Stimulated activated CD4-positive, alpha-beta T cell treated with anti-CD3 and anti-CD28 coated beads, Interleukin-15, amount 100 ng/mL, for 48 hours (primary cell): ENCODE results near the gene ALDH6A1.
A peak's percentile ranks its signal among the peaks of the same experiment; 100 is the strongest.
"Not testable (repeated sequence)": the region's sequence is repeated elsewhere in the genome, so short reads cannot be mapped to it uniquely, and the experiment has no call there.

ENCODE experiments used
- DNase-seq, 2 donors: peaks; one replicate each; pipeline ENCODE4 v3.0.0-alpha.2; 2020; ENCODE audit warnings: low read depth in 2 of 2

Gene ALDH6A1

DNA sequence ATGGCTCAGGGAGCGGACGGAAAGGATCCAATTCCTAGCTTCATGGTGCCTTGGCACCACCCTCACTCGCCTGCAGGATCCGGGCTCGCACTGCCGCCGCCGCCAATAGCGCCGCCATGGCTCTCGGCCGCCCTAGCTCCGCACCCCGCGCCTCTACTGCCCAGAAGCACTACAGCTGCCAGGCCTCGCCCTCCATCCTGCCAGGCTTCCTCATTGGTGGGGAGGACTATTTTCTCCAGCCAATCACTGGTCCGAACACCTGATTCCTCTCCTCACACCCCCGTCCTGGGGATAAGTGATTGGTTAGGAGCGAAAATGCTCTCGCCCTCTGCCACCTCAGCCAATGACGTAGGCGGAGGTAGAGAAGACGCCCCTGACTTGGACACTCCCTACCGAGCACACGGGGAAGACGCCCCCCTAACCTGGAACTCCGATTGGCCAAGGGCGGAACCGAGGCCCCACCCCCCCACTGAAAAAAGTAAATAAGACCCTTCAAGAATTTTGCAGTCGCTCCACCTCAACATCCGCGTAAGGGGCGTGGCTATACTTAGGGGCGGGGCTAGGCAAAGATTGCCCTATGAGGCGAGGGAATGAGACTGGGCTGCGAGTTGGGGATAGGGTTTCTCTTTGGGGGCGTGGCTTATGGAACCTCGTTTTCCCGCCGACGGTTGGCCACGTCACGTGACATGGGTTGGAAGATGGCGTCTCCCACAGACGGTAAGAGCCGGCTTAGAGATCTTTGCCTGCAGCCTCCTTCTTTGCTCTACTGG lies at the start of gene ALDH6A1, which contains the start of gene LIN52:
ALDH6A1 (minus strand) TSS at position 177 of the 770 bp plus-strand sequence; CDS start at position 118, 59 bp downstream.
LIN52 (plus strand) TSS at position 680 of the 770 bp plus-strand sequence; CDS start at position 699, 19 bp downstream.
- DNase-seq, result peak; percentile 99 to 100

DNA sequence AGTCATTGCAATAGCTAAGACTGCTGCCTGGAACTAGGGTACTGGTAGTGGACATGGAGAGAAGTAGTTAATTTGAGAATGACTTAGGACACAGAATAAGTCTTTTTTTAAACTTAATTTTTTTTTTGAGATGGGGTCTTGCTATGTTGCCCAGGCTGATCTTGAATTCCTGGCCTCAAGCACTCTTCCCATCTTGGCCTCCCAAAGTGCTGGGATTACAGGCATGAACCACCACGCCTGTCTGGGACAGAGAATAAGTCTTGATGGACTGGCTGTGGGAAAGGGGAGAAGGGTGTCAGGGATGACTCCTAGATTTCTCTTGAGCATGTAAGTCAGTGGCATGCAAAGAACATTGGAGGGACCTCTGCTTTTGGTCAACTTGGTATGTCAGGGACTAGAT lies 43.4 kb upstream of the ALDH6A1 start:
- no peak for DNase-seq

DNA sequence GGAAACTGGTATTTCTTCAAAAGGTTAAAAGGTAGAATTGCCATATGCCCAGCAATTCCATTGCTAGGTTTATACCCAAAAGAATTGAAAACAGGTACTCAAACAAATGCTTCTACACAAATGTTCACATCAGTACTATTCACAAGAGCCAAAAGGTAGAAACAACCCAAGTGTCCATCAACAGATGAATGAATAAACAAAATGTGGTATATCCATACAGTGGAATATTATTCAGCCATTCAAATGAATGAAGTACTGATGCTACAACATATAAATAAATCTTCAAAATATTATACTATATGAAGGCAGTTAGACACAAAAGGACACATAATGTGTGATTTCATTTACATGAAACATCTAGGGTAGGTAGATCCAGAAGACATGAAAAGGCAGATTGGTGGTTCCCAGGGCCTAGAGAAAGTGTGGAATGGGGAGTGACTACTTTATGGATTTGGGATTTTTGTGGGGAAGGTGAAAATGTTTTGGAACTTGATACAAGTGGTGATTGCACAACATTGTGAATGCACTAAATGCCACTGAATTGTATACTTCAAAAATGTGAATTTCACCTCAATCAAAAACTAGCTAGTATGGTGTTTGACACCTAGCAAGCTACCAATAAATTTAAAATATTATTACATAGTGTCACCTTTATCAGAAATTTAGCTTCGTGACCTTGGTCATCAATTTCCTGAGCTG lies 42.2 kb upstream of the ALDH6A1 start:
- no peak for DNase-seq

DNA sequence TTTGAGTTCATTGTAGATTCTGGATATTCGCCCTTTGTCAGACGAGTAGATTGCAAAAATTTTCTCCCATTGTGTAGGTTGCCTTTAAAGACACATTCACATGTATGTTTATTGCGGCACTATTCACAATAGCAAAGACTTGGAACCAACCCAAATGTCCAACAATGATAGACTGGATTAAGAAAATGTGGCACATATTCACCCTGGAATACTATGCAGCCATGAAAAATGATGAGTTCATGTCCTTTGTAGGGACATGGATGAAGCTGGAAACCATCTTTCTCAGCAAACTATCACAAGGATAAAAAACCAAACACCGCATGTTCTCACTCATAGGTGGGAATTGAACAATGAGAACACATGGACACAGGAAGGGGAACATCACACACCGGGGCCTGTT lies 41.2 kb upstream of the ALDH6A1 start:
- not testable (repeated sequence) for DNase-seq

DNA sequence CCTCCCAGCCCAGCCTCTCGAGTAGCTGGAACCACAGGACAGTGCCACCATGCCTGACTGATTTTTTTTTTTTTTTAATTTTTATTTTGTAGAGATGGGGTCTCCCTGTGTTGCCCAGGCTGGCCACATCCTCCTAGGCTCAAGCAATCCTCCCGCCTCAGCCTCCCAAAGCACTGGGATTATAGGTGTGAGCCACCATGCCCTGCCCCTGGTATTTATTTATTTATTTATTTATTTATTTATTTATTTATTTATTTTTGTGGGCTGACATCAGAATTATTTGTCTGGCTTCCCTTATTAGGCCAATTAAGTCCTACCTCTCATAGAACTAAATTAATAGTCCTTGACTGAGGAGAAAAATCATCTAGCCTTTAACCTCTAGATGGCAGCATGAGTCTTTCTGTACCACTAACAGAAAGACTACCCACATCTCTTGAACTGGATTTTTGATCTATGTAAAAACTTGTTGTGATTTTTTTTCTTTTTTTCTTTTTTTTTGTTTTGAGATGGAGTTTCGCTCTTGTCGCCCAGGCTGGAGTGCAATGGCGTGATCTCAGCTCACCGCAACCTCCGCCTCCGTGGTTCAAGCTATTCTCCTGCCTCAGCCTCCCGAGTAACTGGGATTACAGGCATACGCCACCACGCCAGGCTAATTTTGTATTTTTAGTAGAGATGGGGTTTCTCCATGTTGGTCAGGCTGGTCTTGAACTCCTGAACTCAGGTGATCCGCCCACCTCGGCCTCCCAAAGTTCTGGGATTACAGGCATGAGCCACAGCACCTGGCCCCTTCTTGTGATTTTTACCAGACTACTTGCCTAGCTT lies 27.4 kb upstream of the ALDH6A1 start:
- not testable (repeated sequence) for DNase-seq

DNA sequence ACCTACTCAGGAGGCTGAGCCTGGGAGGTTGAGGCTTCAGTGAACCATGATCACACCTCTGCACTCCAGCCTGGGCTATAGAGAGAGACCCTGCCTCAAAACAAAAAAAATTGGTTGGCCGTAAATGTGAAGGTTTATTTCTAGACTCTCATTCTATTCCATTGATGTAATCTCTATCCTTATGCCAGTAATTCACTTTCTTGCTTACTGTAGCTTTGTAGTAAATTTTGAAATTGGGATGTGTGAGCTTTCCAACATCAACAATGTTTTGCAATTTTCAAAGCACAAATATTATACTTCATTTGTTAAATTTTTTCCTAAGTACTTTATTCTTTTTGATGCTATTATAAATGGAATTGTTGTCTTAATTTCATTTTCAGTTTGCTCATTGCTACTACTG lies 25.1 kb upstream of the ALDH6A1 start:
- no peak for DNase-seq

DNA sequence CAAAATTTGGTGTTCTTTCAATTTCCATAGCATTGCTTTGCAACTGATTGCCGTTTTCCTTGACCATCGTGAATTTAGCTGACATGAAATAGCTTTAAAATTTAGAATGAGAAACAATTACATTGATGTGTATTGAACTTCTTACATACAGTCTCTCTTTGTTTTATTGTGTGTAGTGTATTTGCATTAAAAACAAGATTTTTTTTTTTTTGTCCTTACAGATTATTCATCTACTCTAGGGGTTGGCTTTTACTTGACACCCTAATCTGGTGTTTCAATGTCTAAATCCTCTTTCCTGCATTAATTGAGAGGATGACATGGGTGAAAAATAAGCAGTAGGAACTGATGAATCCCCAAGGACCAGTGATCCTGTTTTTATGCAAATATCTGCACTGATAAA lies 21.1 kb upstream of the ALDH6A1 start:
- no peak for DNase-seq

DNA sequence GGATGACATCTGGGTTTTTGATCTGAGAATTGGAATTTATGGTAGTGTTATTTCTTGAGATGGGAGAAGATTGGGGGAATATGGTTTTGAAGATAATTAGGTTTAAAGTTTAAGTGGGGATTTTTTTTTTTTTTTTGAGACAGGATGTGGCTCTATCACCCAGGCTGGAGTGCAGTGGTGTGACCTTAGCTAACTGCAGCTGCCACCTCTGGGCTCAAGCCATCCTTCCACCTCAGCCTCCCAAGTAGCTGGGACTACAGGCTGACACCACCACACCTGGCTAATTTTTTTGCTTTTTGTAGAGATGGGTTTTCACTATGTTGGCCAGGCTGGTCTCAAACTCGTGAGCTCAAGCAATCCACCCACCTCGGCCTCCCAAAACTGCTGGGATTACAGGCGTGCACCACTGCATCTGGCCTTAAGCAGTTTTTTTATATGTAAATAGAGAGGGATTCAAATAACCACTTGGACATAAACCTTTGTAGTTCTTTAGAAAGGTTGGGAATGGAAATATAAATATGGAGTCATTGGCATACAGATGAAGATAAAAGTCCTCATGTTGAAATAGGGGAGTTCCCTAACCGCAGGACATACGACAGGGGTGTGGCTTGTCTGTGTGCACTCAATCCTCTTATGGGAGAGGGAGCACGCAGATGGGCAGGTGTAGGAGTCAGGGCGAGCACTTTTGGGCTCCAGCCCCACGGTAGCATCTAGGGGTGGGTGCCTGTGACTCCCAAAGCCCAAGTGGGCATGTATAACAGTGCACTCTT lies 5.2 kb upstream of the ALDH6A1 start:
- no peak for DNase-seq

DNA sequence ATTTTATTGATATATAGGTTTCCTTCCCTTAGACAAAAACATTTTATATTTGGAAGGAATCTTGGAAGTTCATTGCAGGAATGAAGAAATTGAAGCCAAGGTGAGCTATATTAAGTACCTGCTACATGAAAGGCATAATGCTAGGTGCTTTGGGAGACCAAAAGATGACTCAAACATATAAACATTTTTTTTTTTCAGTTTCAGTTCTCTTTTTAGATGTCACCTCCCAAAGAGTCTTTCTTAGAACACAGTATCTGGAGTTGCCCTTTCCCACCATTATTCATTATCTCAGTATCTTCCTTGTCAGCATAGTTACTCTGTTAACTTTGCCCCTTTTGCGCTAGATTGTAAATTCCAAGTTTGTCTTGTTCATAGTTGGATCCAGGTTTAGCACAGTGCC lies 1.6 kb upstream of the ALDH6A1 start:
- DNase-seq, result no peak

DNA sequence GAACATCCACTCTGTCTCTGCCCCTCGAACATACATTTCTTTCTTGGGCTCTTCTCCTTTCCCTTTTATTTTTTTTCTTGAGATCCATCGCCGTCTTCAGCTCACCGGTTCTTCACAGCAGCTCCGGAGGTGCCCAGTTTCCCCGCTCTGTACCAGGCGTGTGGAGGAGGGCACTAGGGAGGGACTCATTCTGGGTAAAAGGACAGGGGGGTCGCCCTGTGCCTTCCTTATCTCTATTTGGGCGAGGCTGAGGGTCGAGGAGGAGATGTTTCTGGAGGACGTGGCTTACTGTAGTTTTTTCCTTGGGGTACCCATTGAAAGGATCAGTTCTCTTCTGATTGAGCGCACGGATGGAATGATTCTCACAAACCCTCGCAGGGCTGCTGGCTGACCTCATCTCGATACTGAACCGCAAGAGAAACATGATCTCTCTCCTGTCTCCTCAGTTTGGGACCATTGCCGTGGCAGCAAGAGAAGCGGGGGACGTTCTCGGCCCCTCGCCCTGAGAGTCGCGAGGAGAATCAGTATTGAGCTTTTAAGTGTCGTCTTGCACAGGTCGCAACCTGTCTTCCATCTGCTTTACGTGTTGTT lies 889 bp upstream of the ALDH6A1 start:
- DNase-seq, result peak; percentile 15 to 18

DNA sequence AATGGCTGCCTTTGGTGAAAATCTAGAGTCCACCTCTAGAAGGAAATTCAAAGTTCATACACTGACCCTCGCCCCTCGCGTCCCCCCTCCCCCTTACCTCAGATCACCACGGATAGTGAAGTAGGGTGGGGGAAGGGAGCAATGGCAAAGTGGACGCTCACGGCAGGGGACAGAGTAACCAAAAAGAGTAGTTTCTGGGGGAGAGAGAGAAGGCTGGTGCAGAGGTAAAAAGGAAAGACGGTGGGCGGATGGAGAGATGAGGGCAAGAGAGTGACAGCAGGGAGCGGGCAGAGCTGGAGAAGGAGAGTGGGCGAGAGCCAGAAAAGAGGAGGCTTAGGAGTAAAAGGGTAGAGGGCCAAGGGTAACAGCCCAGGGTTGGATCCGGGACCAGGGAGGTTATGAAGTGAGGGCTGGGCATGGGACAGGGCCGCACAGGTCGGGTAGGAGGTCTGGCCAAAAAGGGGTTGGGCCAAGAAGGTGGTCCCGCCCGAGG lies 423 bp downstream of the ALDH6A1 start:
- DNase-seq, result no peak

DNA sequence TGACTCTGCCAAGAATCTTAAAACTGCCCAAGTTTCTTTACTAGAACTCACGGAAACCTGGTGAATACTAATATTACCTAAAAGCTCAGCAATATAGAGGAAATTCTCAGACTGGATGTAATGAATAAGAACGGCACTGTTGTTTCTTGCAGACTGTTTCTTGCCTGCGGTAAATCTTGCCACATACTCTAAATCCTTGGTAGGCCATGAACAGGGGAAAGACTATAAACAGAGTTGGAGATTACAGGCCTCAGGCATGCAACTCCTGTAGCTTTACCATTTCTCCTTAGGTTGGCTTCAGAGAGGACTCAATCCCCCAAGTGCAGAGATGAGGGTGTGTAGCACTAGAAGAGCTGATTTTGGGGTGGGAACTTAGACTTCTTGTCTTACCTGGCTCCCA lies 1.1 kb downstream of the ALDH6A1 start:
- DNase-seq, result no peak

DNA sequence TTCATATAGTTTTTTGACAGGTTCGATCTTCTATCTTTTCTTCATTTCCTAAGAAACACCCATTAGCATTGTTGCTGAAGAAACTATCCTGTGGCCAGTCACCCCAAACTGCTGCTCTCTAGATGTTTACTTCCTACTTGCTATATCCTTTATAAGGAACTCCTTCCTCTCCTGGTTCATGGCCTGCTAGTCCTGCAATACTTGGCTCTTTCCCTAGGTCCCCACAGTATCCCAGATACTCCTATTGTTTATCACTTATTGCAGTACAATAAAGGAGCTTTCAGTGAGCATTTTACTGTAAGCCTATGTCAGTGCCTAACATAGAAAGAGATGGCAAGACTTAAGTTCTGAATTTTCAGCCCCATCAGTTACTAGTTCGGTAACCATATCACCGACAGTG lies 2.8 kb downstream of the ALDH6A1 start:
- no peak for DNase-seq

DNA sequence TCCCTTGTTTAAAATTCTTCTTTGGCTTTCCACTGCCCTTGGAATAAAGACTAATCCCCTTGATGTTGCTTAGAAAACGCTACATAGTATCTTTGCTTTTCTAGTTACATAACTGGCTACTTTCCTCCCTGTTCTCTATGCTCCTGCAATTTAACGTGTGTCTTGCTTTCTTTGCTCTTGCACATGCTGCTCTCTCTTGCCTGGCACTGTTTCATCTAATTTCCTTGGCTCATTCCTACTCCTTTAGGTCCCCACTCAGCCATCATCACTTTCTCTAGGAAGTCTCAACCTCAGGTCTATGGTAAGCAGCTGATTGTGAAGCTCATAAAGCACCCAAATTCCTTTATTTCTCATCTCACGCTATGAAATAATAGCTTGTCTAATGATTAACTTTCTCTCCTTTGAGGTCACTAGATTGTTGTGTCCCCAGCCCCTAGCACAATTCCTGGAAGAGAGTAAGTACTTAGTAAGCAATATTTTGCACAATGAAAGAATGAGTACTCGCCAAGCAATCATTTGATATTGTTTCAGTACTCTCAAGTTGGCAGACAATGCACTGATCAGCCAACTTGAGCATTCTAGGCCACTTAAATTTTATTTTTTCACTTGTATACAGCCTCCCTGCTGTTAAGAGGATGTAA lies 3.3 kb downstream of the ALDH6A1 start:
- DNase-seq, result no peak

DNA sequence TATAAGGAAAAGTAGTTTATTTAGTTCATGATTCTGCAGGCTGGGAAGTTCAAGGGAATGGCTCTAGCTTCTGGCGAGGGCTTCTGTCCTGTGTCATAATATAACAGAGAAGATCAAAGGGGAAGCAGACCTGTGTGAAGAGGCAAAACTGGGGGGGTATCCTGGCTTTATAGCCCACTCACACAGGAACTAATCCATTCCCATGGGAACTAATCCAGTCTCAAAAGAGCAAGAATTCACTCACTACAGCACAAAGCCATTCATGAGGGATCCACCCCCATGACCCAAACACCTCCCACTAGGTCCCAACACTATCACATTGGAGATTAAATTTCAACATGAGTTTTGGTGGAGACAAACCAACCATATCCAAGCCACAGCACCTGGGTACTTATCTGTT lies 6.9 kb downstream of the ALDH6A1 start:
- no peak for DNase-seq

DNA sequence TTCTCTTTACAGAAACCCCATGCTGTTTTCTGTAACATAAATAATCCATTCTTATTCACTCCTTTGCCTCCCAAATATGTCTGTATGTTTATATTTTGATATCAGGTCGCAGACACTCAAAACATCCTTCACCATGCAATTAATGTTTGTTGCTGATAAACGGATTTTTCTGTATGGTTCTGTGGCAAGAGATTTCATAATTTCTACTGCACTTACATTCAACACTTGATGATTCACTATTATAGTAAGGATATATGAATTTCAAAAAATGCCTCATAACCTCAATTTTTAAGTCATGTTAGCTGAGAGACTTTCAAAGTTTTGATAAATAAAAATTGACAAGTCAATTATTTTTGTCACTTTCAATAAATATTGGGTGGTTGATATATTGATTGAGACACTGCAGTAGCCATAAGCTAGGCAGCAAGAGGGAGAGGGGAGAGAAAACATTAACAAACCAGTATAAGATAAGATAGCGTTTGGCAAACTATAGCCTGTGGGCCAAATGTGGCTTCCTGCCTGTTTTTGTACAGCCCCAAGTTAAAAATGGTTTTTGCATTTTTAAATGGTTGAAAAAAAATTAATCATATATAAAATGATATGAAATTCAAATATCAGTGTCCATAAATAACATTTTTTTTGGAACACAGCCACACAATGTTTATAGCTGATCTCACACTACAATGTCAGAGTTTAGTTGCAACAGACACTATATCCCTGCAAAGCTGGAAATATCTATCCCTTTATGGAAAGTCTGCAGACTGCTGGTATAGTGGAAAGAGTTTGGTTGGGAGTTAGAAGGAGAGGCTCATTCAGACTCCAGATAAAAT lies 18.3 kb downstream of the ALDH6A1 start:
- DNase-seq, result no peak

DNA sequence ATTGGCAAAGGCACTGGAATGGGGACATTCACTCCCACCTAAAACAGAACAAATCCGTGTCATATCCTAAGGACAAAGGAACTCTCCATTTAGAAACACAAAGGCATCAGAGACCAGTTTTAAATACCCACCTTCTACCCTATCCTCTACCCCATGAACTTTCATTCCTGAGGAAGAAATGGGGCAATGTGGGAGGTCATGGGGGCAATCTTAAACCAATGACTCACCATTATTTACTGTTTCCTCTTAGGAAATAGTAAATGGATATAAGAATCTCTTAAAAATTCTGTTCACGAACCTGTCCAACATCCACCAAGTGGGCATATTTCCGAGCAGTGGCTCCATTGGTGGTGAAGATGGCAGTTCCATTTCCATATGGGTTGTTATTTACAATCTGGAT lies 19.4 kb downstream of the ALDH6A1 start:
- DNase-seq, result no peak

DNA sequence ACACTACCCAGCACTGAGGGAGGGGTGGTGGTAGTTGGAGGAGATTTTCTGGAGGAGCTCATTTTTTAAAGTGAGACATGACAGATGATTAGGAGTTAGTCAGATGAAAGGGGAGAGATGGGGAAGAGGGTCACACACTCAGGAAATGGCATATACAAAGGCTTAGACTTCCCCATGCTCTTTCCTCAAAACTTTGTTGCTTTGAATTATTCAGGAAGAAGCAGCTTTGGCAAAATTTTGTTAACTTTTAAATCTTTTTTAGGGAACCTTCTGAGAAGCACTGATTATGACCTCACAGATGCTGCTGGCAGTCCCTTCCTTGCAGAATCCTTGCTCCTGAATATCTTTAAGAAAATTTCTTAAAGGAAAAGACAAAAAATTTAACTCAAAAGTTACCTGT lies 19.8 kb downstream of the ALDH6A1 start:
- DNase-seq, result no peak

DNA sequence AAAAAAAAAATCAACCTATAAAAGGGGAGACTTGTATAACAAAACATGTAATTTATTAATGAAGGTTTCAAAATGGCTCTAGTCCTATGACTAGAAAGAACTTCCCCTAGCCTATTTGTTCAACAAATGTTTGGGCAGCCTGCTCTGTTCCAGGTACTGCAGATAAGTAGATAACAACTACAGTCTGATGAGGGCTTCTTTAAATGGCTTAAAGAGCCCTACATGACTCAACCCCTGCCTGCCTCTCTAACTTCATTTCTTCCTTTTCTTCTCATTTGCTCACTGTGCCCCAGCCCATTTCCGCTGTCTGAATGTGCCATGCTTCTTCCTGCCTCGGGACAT lies 21.5 kb downstream of the ALDH6A1 start:
- no peak for DNase-seq
